RWPE1 (cell line): ENCODE data around the gene FAM162A.

Experiments used
- CTCF ChIA-PET: fragments of 350-600 bp; sonication (Branson Sonifier 250); formaldehyde crosslinking; extraction: SDS; loops from one replicate; lab custom pipeline; 2021; lab: Yijun Ruan, JAX
- POLR2A ChIA-PET: fragments of 400-600 bp; formaldehyde crosslinking; extraction: SDS; loops from one replicate; lab custom pipeline; 2020; ENCODE audit warnings: antibody characterized with exemption; ENCODE audit not compliant: low non-redundant PET; lab: Yijun Ruan, JAX
- DNase-seq: peaks from one replicate; pipeline ENCODE4 v3.0.0; 2012; ENCODE audit warnings: low spot score
- H3K27ac ChIP-seq: fragments of 450-650 bp; 2 replicates; pipeline ENCODE4 v1.5.1; 2017
- CTCF ChIP-seq: fragments of 450-650 bp; conservative IDR thresholded peaks from 2 replicates; pipeline ENCODE4 v1.5.1; 2017; ENCODE audit warnings: low read depth, mild to moderate bottlenecking

FAM162A gene

DNA sequence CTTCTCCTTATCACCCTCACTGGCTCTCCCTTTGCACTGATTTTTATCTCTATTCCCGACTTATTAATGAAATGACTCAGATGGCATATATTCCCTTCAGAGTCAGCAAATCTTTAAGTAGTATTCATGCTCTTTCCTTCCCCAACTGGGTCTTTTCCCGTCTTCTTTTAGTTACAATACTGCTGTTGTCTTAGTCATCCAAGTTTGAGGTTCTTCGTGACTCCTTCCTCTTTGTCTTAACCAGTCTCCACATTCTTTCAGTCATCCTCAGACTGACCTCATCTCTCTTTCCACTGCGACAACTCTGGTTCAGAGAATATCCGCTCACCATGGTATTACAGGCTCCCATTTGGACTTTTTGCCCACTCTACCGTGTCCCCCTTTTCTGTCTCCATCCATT is 19.5 kb downstream of the FAM162A start:
- DNase-seq = no peak
- no peak for TF ChIP-seq CTCF
- H3K27ac ChIP-seq = no peak overlapping the region
- POLR2A ChIA-PET = no interaction called here
- CTCF ChIA-PET = no interaction called here

DNA sequence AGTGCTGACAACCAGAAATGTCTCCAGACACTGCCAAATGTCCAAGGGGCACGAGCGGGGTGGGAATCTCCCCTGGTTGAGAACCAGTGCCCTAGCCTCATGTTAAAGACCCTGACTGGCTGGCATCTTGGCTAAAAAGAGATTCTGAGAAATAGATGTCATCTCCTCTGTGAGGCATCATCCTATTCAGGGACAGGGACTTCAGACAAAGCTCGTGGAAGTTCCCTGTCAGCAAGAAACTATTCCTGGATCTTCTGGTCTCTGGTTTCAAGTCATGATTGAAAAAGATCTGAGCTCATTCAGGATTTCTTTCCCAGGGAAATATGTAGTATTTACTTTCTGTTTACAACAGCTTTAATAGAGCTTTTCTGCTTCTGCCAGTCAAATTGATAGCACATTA is 21.0 kb downstream of the FAM162A start:
- no peak for TF ChIP-seq CTCF
- ChIA-PET CTCF (interaction anchor here (1.2 kb wide), 1 partner anchor 12 kb away, joined by 5 read pairs; no protein-coding TSS in a partner anchor), POLR2A (no interaction called here)
- no peak overlapping the region for H3K27ac ChIP-seq
- no peak for DNase-seq

GRCh38 chr3:122406198-122406597 is 22.2 kb downstream of the FAM162A start:
- CTCF ChIA-PET = no interaction called here
- TF ChIP-seq CTCF = no peak
- H3K27ac ChIP-seq = no peak overlapping the region
- no peak for DNase-seq
- POLR2A ChIA-PET = no interaction called here

DNA sequence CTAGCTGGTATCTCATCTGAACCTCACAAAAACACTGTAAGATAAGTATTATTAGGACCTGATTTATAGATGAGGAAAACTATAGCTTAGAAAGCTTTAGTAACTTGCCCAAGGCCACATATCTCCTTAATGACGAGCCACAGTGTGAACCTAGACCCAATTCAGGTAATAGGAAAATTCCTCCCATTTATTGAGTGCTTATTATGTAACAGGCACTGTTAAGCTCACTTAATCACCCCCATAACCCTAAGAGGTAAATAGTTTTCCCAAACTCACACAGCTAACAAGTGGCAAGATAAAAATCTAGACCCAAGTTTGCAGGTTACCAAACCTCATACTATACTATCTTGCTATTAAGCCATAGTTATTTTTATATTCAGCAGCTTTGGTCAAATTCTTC is 24.0 kb downstream of the FAM162A start:
- ChIA-PET CTCF (interaction anchor here (1.3 to 2.3 kb wide), 2 partner anchors 15 to 23 kb away, joined by 4 to 7 read pairs; no protein-coding TSS in a partner anchor), POLR2A (no interaction called here)
- TF ChIP-seq CTCF = no peak

DNA sequence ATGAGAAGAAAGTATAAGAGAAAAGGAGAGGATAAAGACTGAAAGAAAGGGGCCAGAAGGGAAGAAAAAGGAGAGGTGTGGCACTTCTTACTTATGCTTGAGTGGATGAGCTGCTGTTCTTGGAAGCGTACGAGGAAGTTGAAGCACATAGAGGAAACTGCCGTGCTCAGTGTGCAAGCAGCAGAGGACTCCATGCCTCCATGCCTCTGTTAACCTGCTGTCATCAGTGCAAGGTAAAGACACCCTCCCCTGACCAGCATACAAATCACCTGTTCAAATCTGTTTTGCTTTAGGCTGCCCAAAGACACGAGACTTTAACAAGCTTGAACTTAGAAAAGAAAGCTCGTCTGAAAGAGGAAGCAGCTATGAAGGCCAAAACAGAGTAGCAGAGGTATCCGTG is 25.5 kb downstream of the FAM162A start:
- CTCF ChIA-PET = interaction anchor here (2.3 kb wide), 1 partner anchor 16 kb away, joined by 7 read pairs; no protein-coding TSS in a partner anchor
- TF ChIP-seq CTCF = no peak
- no peak for DNase-seq
- H3K27ac ChIP-seq = no peak overlapping the region
- POLR2A ChIA-PET = interaction anchor here (0.6 kb wide), 1 partner anchor 61 kb away, joined by 8 read pairs; no protein-coding TSS in a partner anchor

More for the DNA sequence above, 24.0 kb downstream of the FAM162A start:
- H3K27ac ChIP-seq = no peak overlapping the region
- DNase-seq = no peak

GRCh38 chr3:122410111-122410510 is 26.1 kb downstream of the FAM162A start:
- POLR2A ChIA-PET = no interaction called here
- no peak for DNase-seq
- CTCF ChIA-PET = interaction anchor here (2.3 kb wide), 1 partner anchor 17 kb away, joined by 7 read pairs; no protein-coding TSS in a partner anchor
- TF ChIP-seq CTCF = no peak
- H3K27ac ChIP-seq = no peak overlapping the region

DNA sequence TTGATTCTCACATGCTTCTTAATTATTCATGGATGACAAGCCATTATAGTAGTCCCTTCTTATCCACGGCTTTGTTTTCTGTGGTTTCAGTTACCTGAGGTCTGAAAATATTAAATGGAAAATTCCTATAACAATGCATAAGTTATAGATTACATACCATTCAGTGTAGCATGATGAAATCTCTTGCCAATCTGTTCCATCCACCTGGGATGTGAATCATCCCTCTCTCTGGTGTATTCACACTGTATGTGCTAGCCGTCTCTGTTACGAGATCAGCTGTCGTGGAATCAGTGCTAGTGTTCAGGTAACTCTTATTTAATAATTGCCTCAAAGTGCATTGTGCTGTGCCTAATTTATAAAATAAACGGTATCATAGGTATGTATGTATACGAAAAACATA is 26.7 kb downstream of the FAM162A start:
- ChIA-PET CTCF (interaction anchor here (0.6 to 1.0 kb wide), 2 partner anchors 17 to 864 kb away, joined by 3 to 5 read pairs; no protein-coding TSS in a partner anchor), POLR2A (no interaction called here)
- H3K27ac ChIP-seq = no peak overlapping the region
- no peak for TF ChIP-seq CTCF
- peak; percentile 10 for DNase-seq
